Aorta (tissue), 5 donors: ENCODE measurements around the gene NLK. TPM values are rescaled to one million over a fixed set of nuclear protein-coding genes. Genes with fewer than 3 reads are reported as not detected.
A peak's percentile ranks its signal among the peaks of the same experiment; 100 is the strongest.
"Not testable (repeated sequence)": the region's sequence is repeated elsewhere in the genome, so short reads cannot be mapped to it uniquely, and the experiment has no call there.

ENCODE experiments used
- ATAC-seq: fragments of 200-7000 bp; cut with Tn5 transposase; one replicate; pipeline ENCODE4 v1.9.1; 2022; ENCODE audit warnings: moderate library complexity; ENCODE audit not compliant: low FRiP score
- DNase-seq, 2 donors: peaks; one replicate each; pipeline ENCODE4 v3.0.0-alpha.2; 2020
- H3K27ac ChIP-seq, 2 donors: one replicate each; pipeline ENCODE4 v1.5.1; 2013; ENCODE audit warnings: low read length in 2 of 2, mild to moderate bottlenecking in 2 of 2, moderate library complexity in 2 of 2, control low read depth in 1 of 2, inconsistent platforms in 1 of 2, low read depth in 1 of 2
- H3K27me3 ChIP-seq, 2 donors: one replicate each; pipeline ENCODE4 v1.6.1; 2013; ENCODE audit warnings: control low read depth in 1 of 2, low read length in 1 of 2, mild to moderate bottlenecking in 1 of 2, moderate library complexity in 1 of 2; ENCODE audit not compliant: insufficient read depth in 2 of 2, control insufficient read depth in 1 of 2
- H3K36me3 ChIP-seq, 2 donors: one replicate each; pipeline ENCODE4 v1.6.1; 2013; ENCODE audit warnings: control low read depth in 1 of 2, low read length in 1 of 2, mild to moderate bottlenecking in 1 of 2; ENCODE audit not compliant: insufficient read depth in 2 of 2, control insufficient read depth in 1 of 2
- H3K4me1 ChIP-seq, 2 donors: one replicate each; pipeline ENCODE4 v1.6.1; 2013; ENCODE audit warnings: low read length in 2 of 2, control low read depth in 1 of 2, mild to moderate bottlenecking in 1 of 2, moderate library complexity in 1 of 2; ENCODE audit not compliant: insufficient read depth in 2 of 2, control insufficient read depth in 1 of 2
- H3K4me3 ChIP-seq, 2 donors: one replicate each; pipeline ENCODE4 v1.5.1; 2013; ENCODE audit warnings: low read length in 2 of 2, control low read depth in 1 of 2, mild to moderate bottlenecking in 1 of 2
- H3K9me3 ChIP-seq: one replicate; pipeline ENCODE4 v1.6.1; 2013; ENCODE audit warnings: mild to moderate bottlenecking, low read length; ENCODE audit not compliant: control insufficient read depth
- WGBS, 2 donors: extraction: QIAGEN DNeasy Blood & Tissue Kit; methylation state at CpG; one replicate each; pipeline ENCODE4 v1.1.7; 2013; 5-methylcytosine and 5-hydroxymethylcytosine counted together
- intact Hi-C, 2 donors: fragments of 100-400 bp; cut with DNase I; formaldehyde crosslinking; loops; one replicate each; pipeline versions ENCODE4 v1.14.2 to v1.15.0; 2022
- polyA plus RNA-seq, 2 donors: library from polyadenylated mRNA; stranded (reverse); fragments of 200-250 nt; gene quantifications; one replicate each; pipeline ENCODE4 v1.2.3, GENCODE V29; 2013
- total RNA-seq, 2 donors: library from RNA; stranded (reverse); fragmentation: NEBNext Ultra II Directional; extraction: Animal tissue kit (Norgen Biotek cat#: 25700); gene quantifications; one replicate each; pipeline ENCODE4 v1.2.1, GENCODE V29; 2021
- donor health status: healthy with polysubstance abuse.
- donor health status: Bipolar disorder and iron deficiency.
- donor health status: DM: no; HTN: no; CAD: no.
- donor health status: DM: no; HTN: no; CAD: no.
- donor health status: DM: yes; HTN: yes; CAD: no.

NLK gene
- total and polyA plus RNA-seq, 4 donors: 5.5 to 17.2 (median 14.0) TPM

DNA sequence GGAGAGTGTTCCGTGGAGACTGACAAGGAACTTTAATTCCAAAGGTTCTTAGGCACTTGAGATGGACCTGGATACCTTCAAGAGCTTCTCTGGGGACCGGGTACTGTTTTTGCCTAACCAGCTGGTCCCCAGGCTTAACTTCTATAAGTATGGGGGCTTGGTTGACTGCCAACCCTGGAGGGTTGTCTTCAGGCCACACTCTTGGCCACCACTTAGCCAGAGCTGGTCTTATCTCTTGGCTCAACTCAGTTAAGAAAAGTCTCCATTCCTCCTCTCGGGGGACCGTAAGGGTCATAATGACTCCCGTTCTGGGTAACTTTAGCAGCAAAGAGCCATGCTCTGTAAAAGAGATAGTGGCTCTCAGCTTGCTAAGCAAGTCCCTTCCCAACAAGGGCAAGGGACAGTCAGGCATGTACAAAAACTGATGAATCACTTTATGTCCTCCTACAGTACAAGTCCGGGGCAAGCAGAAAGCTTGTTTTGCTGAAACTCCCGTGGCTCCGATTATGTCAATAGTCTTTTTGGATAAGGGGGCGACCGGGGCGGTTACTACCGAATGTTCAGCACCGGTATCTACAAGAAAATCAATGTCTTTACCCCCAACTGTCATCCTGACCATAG lies 193.7 kb downstream of the NLK start:
- H3K27ac ChIP-seq, H3K4me1 ChIP-seq, intact Hi-C loops, ATAC-seq, H3K4me3 ChIP-seq, H3K36me3 ChIP-seq, H3K9me3 ChIP-seq, H3K27me3 ChIP-seq: not testable (repeated sequence)
- 8 to 18% methylated on average over 13 of the region's 13 CpGs for WGBS, 2 donors
- DNase-seq: peak; percentile 20 to 31

DNA sequence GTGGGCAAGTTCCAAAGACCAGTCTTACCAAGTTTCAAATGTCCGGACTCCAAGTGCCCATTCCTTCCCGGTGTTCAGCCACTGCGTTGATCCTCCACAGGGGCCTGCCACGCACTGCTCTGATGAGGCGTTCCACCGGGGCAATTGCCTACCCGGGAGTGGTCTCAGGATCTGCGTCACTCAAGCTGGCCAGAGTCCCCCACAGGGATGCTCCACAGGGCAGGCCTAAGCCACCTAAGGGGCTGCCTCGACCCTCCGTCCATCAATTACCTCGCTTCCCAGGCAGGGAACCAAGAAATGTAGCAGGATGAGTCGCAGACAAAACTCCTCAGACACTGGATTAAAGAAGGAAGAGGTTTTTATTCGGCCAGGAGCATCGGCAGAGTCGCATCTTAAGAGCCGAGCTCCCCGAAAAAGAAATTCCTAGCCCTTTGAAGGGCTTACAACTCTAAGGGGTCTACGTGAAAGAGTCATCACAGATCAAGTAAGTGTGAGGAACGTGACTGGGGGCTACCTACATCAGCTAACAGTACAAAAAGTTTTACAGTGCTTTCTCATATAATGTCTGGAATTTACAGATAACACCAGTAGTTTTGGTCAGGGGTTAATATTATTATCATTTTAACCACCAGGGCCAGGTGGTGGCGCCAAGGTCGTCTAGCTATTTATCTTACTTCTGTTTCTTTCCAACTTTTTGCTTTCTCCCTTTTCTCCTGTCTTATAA lies 196.2 kb downstream of the NLK start:
- H3K4me3 ChIP-seq, intact Hi-C loops: not testable (repeated sequence)
- WGBS, 2 donors: 88 to 90% methylated on average over 19 to 20 of the region's 21 CpGs

DNA sequence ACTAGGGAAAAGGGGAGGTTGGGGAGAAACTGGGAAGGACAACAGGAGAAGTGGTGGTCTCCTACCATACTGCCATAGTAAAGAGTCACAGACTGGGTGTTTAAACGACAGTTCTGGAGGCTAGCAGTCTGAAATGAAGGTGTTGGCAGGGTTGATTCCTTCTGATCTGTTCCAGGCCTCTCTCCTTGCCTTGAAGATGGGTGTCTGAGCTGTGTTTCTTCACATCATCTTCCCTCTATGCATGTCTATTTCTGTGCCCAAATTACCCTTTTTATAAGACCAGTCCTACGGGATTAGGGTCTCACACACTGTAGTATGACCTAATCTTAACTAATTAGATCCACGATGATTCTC lies 196.8 kb downstream of the NLK start:
- ATAC-seq (no peak), DNase-seq (no peak)
- Histone ChIP-seq H3K27me3 (no peaks in the 10 kb centered on the region), H3K36me3 (no peaks in the 10 kb centered on the region), H3K4me3 (no peak overlapping the region), H3K4me1 (no peaks in the 10 kb centered on the region), H3K9me3 (no peaks in the 10 kb centered on the region), H3K27ac (no peak overlapping the region)
- 66 to 69% methylated on average over 3 of the region's 3 CpGs for WGBS, 2 donors
- intact Hi-C loops: no loop called here

More for the DNA sequence above, 196.2 kb downstream of the NLK start:
- not testable (repeated sequence) for H3K9me3 ChIP-seq, ATAC-seq, H3K4me1 ChIP-seq, H3K27ac ChIP-seq, H3K27me3 ChIP-seq, H3K36me3 ChIP-seq
- peak; percentile 21 to 33 for DNase-seq

DNA sequence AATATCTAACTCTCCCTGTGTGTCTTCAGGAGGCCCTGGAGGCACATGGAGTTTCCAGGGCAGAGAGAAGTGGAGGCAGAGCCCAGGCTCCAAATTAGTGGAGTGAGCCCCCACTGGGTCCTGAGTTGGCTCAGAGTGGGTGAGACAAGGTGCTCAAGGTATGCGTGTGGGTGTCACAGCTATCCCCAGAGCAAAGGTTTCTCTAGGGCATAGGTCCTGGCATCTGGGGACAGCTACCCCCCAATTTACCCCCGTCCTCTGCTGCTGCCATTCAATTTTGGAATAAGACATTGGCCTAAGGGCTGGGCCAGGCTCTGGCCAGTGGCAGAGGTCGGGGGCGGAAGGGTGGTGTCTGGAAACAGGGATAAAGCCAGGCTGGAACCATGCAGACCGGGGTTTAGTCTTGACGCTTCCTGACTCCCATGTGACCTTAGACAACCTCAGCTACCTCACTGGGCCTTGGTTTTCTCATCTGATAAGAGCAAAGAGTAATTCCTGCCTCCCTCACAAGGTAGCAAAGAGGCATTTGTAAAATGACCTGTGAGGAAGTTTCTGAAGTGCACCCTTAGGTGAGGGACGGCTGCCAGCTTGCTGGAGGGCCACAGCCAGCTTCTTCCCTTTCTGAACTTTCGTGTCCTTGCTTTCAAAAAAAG lies 198.3 kb downstream of the NLK start:
- Histone ChIP-seq H3K36me3 (no peaks in the 10 kb centered on the region), H3K4me3 (no peak overlapping the region), H3K27ac (no peak overlapping the region), H3K4me1 (no peaks in the 10 kb centered on the region), H3K27me3 (no peaks in the 10 kb centered on the region), H3K9me3 (no peaks in the 10 kb centered on the region)
- intact Hi-C loops: no loop called here
- 64 to 69% methylated on average over 8 of the region's 8 CpGs for WGBS, 2 donors
- ATAC-seq (no peak), DNase-seq (peak in 1 of 2 donors; percentile 30)

DNA sequence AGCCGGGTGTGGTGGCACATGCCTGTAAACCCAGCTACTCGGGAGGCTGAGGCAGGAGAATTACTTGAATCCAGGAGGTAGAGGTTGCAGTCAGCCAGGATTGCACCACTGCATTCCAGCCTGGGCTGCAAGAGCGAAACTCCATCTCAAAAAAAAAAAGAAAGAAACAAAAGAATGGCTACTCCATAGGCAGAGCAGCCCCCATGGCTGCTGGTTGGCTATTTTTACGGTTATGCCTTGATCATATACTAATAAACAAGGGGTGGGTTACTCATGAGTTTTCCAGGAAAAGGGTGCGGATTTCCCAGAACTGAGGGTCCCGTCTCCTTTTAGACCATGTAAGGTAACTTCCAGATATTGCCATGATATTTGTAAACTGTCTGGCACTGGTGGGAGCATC lies 200.3 kb downstream of the NLK start:
- Histone ChIP-seq H3K9me3 (no peaks in the 10 kb centered on the region), H3K36me3 (no peaks in the 10 kb centered on the region), H3K4me1 (no peaks in the 10 kb centered on the region), H3K4me3 (no peak overlapping the region), H3K27me3 (no peaks in the 10 kb centered on the region), H3K27ac (no peak overlapping the region)
- WGBS, 2 donors: 88 to 91% methylated on average over 6 of the region's 6 CpGs
- intact Hi-C loops: no loop called here
- ATAC-seq: no peak
- peak in 1 of 2 donors; percentile 10 for DNase-seq

DNA sequence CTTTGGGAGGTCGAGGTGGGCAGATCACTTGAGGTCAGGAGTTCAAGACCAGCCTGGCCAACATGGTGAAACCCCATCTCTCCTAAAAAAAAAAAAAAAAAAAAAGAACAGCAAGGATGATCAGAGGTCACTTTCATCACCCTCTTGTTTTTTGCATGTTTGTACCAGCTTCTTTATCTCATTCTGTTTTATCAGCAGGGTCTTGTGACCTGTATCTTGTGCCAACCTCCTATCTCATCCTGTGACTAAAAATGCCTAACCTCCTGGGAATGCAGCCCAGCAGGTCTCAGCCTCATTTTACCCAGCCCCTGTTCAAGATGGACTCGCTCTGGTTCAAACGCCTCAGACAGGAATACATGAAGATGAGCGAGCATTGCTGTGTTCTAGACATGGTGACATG lies 200.8 kb downstream of the NLK start:
- H3K36me3 ChIP-seq, H3K27ac ChIP-seq, H3K9me3 ChIP-seq, ATAC-seq, H3K4me1 ChIP-seq, intact Hi-C loops, H3K27me3 ChIP-seq, H3K4me3 ChIP-seq: not testable (repeated sequence)
- peak in 1 of 2 donors; percentile 7 for DNase-seq
- WGBS, 2 donors: 87 to 88% methylated on average over 4 of the region's 4 CpGs

DNA sequence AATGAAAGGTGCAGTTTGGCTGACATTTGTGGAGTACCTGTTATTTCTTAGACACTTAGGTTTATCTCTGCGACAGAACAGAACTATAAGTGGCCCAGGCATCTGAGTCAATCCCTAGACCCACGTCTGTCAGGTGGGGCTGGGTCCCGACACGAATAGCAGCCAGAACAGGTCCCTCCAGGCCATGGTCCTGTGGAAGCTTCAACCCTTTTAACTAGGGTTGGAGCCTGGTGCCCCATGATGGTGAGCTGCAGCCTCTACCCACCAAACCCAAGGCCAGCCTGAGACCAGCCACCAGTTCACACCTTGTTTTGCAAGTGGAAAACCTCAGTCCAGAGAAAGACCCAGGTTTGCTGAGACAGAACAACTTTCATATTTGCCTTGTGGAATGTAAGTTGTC lies 202.0 kb downstream of the NLK start:
- DNase-seq (peak in 1 of 2 donors; percentile 5), ATAC-seq (no peak)
- WGBS, 2 donors: 86 to 88% methylated on average over 4 of the region's 4 CpGs
- no peak overlapping the region for H3K27ac ChIP-seq
- no peaks in the 10 kb centered on the region for H3K36me3 ChIP-seq
- H3K9me3 ChIP-seq: no peaks in the 10 kb centered on the region
- H3K4me3 ChIP-seq: no peak overlapping the region
- no peaks in the 10 kb centered on the region for H3K4me1 ChIP-seq
- intact Hi-C loops: no loop called here
- no peaks in the 10 kb centered on the region for H3K27me3 ChIP-seq
